ENCODE results near the gene CCDC57. TPM values are rescaled to one million over a fixed set of nuclear protein-coding genes. Genes with fewer than 3 reads are reported as not detected.
A peak's percentile ranks its signal among the peaks of the same experiment; 100 is the strongest.

CCDC57 gene
- total RNA-seq, 1 donor from 2014 or later: 15.0 TPM

DNA sequence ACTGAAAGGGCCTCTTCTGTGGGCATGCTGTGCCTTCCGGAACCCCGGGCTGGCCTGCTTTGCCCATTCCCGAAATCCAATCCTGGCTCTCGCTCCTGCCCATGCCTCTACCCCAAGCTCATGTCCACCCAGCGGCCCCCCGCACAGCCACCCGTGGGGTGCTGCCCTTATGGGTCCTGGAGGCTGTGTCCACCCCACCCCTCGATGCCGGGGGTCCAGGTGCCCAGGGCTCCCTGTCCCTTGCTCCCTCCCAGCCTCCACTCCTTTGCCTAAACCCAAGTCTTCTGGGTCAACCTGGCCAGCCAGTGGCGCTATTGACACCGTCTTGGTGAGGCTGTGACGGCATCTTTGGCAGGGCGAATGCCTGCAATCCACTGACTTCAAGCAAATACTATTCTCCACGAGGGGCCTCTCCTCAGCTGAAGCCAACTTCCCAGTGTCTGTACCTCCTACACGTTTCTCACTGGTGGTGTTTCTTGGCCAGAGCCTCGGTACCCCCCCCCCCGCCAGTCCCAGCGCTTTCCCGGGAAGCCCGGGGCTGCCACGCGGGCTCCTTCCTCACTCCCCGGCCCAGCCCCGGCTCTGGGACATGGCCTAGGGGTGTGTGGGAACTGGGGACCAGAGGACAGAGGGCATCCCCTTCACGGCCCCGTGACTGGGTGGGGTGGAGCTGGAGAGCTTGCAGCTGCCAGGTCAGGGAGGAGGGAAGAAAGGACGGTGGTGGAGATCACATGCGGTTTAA lies 134.9 kb downstream of the CCDC57 start:
- H3F3A ChIP-seq (ENCODE audit: low read depth): peaks cover 37% of the 10 kb centered on the region
- TF ChIP-seq, protein P1, sequence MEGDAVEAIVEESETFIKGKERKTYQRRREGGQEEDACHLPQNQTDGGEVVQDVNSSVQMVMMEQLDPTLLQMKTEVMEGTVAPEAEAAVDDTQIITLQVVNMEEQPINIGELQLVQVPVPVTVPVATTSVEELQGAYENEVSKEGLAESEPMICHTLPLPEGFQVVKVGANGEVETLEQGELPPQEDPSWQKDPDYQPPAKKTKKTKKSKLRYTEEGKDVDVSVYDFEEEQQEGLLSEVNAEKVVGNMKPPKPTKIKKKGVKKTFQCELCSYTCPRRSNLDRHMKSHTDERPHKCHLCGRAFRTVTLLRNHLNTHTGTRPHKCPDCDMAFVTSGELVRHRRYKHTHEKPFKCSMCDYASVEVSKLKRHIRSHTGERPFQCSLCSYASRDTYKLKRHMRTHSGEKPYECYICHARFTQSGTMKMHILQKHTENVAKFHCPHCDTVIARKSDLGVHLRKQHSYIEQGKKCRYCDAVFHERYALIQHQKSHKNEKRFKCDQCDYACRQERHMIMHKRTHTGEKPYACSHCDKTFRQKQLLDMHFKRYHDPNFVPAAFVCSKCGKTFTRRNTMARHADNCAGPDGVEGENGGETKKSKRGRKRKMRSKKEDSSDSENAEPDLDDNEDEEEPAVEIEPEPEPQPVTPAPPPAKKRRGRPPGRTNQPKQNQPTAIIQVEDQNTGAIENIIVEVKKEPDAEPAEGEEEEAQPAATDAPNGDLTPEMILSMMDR (IDR thresholded peaks at IDR 0.05): peak; percentile 7
- no peak for TF ChIP-seq EZH2 (IDR thresholded peaks at IDR 0.05)
- TF ChIP-seq EZH2phosphoT487 (IDR thresholded peaks at IDR 0.05): no peak
- Mint-ChIP-seq H3K9me3 (no peaks in the 10 kb centered on the region), H3K4me3 (no peak overlapping the region), H3K27ac (no peak overlapping the region), H3K27me3 (ENCODE audit: insufficient read depth, low read depth) (peaks cover 2% of the 10 kb centered on the region), H3K36me3 (peaks cover 5% of the 10 kb centered on the region), H3K4me1 (peaks cover 2% of the 10 kb centered on the region)
- no peaks in the 10 kb centered on the region for H3K36me3 ChIP-seq
- H3K9me3 ChIP-seq (ENCODE audit: low read depth): no peaks in the 10 kb centered on the region
- H3K4me2 ChIP-seq: no peak overlapping the region
- DNase-seq (ENCODE audit: low spot score): peak; percentile 41
- H3K79me2 ChIP-seq (ENCODE audit: low read depth): no peaks in the 10 kb centered on the region
- H2AFZ ChIP-seq (replicated peaks): no peak overlapping the region
- peak overlapping the region; percentile 34 for H3K27ac ChIP-seq
- no peak overlapping the region for H3K9ac ChIP-seq
- H3K4me1 ChIP-seq: no peaks in the 10 kb centered on the region
- H4K20me1 ChIP-seq (ENCODE audit: low read depth): peaks cover 42% of the 10 kb centered on the region
- H3K27me3 ChIP-seq: peaks cover 19% of the 10 kb centered on the region
- no peak overlapping the region for H3K4me3 ChIP-seq

DNA sequence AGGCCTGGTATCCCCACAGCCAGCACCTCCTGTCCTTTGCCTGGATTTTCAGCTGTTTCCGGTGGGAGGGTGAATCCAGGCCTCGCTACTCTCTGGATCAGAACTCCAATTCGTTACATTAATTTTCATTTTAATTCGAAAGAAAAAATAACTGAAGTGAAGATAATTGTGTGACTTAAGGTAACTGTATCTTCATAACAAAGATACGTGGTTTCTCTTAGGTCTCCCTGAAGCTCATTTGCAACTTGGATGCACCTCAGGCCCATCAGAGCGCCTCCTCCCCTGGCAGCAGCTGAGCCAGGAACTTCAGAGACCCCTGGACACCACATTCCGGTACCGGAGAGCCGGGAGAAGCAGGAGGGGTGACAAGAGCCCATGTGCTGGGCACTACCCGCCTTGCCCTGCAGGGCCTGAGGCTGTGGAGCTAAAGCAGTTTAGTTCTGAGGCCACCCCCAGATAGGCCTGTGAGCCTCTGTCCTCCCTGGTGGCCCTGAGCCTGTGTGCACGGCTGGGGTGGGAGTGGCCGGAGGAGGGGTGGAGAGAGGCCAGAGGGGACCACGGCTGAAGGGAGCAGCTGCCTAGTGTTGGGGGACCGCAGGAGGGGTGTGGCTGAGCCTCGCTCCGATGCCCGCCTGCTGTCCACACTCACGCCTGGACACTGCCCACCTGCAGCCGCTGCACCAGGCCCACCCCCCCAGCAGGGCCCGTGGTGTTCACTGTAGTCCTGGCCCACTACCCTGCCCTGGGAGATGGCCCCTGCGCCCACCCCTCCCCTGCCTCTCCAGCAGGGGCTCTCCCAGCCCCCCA lies 135.7 kb downstream of the CCDC57 start:
- Mint-ChIP-seq H3K9me3 (no peaks in the 10 kb centered on the region), H3K4me3 (no peak overlapping the region), H3K27me3 (ENCODE audit: insufficient read depth, low read depth) (peaks cover 2% of the 10 kb centered on the region), H3K36me3 (peaks cover 5% of the 10 kb centered on the region), H3K27ac (no peak overlapping the region), H3K4me1 (peaks cover 2% of the 10 kb centered on the region)
- no peak overlapping the region for H3K4me3 ChIP-seq
- peak; percentile 57 for DNase-seq (ENCODE audit: low spot score)
- H3K79me2 ChIP-seq (ENCODE audit: low read depth): no peaks in the 10 kb centered on the region
- H3K9ac ChIP-seq: no peak overlapping the region
- H3K4me1 ChIP-seq: no peaks in the 10 kb centered on the region
- no peak overlapping the region for H3K4me2 ChIP-seq
- H3K9me3 ChIP-seq (ENCODE audit: low read depth): no peaks in the 10 kb centered on the region
- peaks cover 37% of the 10 kb centered on the region for H3F3A ChIP-seq (ENCODE audit: low read depth)
- H3K36me3 ChIP-seq: no peaks in the 10 kb centered on the region
- H3K27me3 ChIP-seq: peaks cover 25% of the 10 kb centered on the region
- peaks cover 34% of the 10 kb centered on the region for H4K20me1 ChIP-seq (ENCODE audit: low read depth)
- H2AFZ ChIP-seq (replicated peaks): no peak overlapping the region
- TF ChIP-seq, protein P1 (IDR thresholded peaks at IDR 0.05): no peak
- TF ChIP-seq EZH2phosphoT487 (IDR thresholded peaks at IDR 0.05) (no peak), EZH2 (IDR thresholded peaks at IDR 0.05) (no peak)
- H3K27ac ChIP-seq: peak overlapping the region; percentile 34

DNA sequence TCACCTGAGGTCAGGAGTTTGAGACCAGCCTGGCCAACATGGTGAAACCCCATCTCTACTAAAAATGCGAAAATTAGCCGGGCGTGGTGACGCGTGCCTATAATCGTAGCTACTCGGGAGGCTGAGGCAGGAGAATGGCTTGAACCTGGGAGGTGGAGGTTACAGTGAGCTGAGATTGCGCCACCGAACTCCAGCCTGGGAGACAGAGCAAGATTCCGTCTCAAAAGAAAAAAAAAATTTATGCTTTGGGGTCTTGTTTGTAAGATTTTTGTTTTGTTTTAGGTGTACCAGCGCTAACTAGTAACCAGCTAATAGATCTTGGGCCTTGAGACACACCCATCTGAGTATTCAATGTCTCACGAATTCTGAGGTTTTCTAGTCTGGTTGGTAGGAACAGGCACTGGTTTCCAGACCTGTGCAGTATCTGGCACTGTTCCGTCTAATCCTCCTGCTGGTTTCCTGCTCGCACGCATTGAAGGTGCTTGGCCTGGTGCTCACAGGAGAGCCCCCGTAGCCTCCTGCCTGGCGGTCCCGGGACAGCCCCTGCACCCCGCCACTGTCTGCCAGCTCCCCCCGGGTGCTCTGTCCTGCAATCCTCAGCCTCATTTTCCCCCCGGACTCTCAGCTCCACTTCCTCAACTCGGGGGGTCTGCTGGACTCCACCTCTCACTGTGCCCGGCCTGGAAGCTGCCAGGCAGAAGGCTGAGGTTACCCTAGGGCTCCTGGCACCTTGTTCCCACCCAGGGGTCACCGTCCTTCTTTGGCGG lies 136.4 kb downstream of the CCDC57 start:
- H3K9ac ChIP-seq: no peak overlapping the region
- no peak overlapping the region for H3K4me2 ChIP-seq
- H3K27me3 ChIP-seq: peaks cover 31% of the 10 kb centered on the region
- H3K79me2 ChIP-seq (ENCODE audit: low read depth): no peaks in the 10 kb centered on the region
- Mint-ChIP-seq H3K36me3 (peaks cover 5% of the 10 kb centered on the region), H3K9me3 (no peaks in the 10 kb centered on the region), H3K27ac (no peak overlapping the region), H3K27me3 (ENCODE audit: insufficient read depth, low read depth) (peaks cover 2% of the 10 kb centered on the region), H3K4me1 (peaks cover 2% of the 10 kb centered on the region), H3K4me3 (peak overlapping the region; percentile 55)
- peak overlapping the region; percentile 34 for H3K27ac ChIP-seq
- H3K36me3 ChIP-seq: no peaks in the 10 kb centered on the region
- no peaks in the 10 kb centered on the region for H3K9me3 ChIP-seq (ENCODE audit: low read depth)
- DNase-seq (ENCODE audit: low spot score): no peak
- H3F3A ChIP-seq (ENCODE audit: low read depth): peaks cover 37% of the 10 kb centered on the region
- H3K4me1 ChIP-seq: no peaks in the 10 kb centered on the region
- H2AFZ ChIP-seq (replicated peaks): no peak overlapping the region
- TF ChIP-seq EZH2phosphoT487 (IDR thresholded peaks at IDR 0.05) (no peak), EZH2 (IDR thresholded peaks at IDR 0.05) (no peak)
- TF ChIP-seq, protein P1 (IDR thresholded peaks at IDR 0.05): no peak
- peaks cover 29% of the 10 kb centered on the region for H4K20me1 ChIP-seq (ENCODE audit: low read depth)
- no peak overlapping the region for H3K4me3 ChIP-seq
